Left lung (tissue), 10 donors: ENCODE measurements around the gene GABRG3. TPM values are rescaled to one million over a fixed set of nuclear protein-coding genes. Genes with fewer than 3 reads are reported as not detected.

Source experiments
- ATAC-seq: fragments of 200-7000 bp; cut with Tn5 transposase; one replicate; pipeline ENCODE4 v1.9.1; 2020; ENCODE audit warnings: moderate library complexity
- DNase-seq, 4 donors: peaks; one replicate each; pipeline ENCODE4 v3.0.0-alpha.2; 2013 to 2020
- H3K27ac ChIP-seq, 2 donors: fragments of 200-600 bp; sonication (generic) in 1 of 2; one replicate each; pipeline versions ENCODE4 v1.5.0 to v1.8.0; 2020 to 2021
- H3K27me3 ChIP-seq, 2 donors: fragments of 200-600 bp; sonication (generic) in 1 of 2; one replicate each; pipeline versions ENCODE4 v1.5.0 to v1.8.0; 2020 to 2021
- H3K36me3 ChIP-seq, 2 donors: fragments of 200-600 bp; sonication (generic) in 1 of 2; one replicate each; pipeline versions ENCODE4 v1.5.0 to v1.8.0; 2020 to 2021
- H3K4me1 ChIP-seq, 2 donors: fragments of 200-600 bp; one replicate each; pipeline ENCODE4 v1.8.0; 2021
- H3K4me3 ChIP-seq, 2 donors: fragments of 200-600 bp; sonication (generic) in 1 of 2; one replicate each; pipeline versions ENCODE4 v1.5.0 to v1.8.0; 2020 to 2021; ENCODE audit warnings: mild to moderate bottlenecking in 1 of 2
- H3K9me3 ChIP-seq, 2 donors: fragments of 200-600 bp; sonication (generic) in 1 of 2; one replicate each; pipeline versions ENCODE4 v1.5.0 to v1.8.0; 2020 to 2021
- CTCF ChIP-seq, 2 donors: fragments of 200-600 bp; sonication (generic) in 1 of 2; IDR thresholded peaks; one replicate each; pipeline versions ENCODE4 v1.5.0 to v1.8.0; 2021; ENCODE audit warnings: antibody characterized with exemption in 2 of 2
- intact Hi-C, 2 donors: fragments of 100-400 bp; cut with DNase I; formaldehyde crosslinking; loops; one replicate each; pipeline versions ENCODE4 v1.11.2 to v1.14.2; 2022
- polyA plus RNA-seq, 6 donors: library from polyadenylated mRNA; unstranded; fragments of 120-200 nt; gene quantifications; one replicate each; pipeline ENCODE4 v1.2.1, GENCODE V29; 2013; ENCODE audit not compliant: insufficient read length in 6 of 6
- total RNA-seq, 2 donors: library from RNA; stranded (reverse); fragmentation: NEBNext Ultra II Directional; extraction: Animal tissue kit (Norgen Biotek cat#: 25700); gene quantifications; one replicate each; pipeline ENCODE4 v1.2.1, GENCODE V29; 2021
- donor health status: DM: no; HTN: yes; CAD: no.
- donor health status: DM: no; HTN: no; CAD: no.

Gene GABRG3
- total and polyA plus RNA-seq, 8 donors = 0.23 to 13.8 (median 10.3) TPM; not detected in 1

- Histone ChIP-seq H3K4me1 (no peaks in the 10 kb centered on the region), H3K27ac (no peak overlapping the region), H3K36me3 (no peaks in the 10 kb centered on the region), H3K4me3 (no peak overlapping the region), H3K27me3 (no peaks in the 10 kb centered on the region), H3K9me3 (peaks cover 0 to 4% of the 10 kb centered on the region in 2 donors)
- no peak for DNase-seq
- TF ChIP-seq CTCF (IDR thresholded peaks at IDR 0.05) = no peak
- ATAC-seq = no peak
- intact Hi-C loops = no loop called here
These were observed 148.8 kb downstream of the GABRG3 start for GRCh38 chr15:27119695-27120266.

- Histone ChIP-seq H3K4me1 (no peaks in the 10 kb centered on the region), H3K27ac (no peak overlapping the region), H3K4me3 (no peak overlapping the region), H3K9me3 (peaks cover 0 to 4% of the 10 kb centered on the region in 2 donors), H3K36me3 (no peaks in the 10 kb centered on the region), H3K27me3 (no peaks in the 10 kb centered on the region)
- ATAC-seq = no peak
- no peak for TF ChIP-seq CTCF (IDR thresholded peaks at IDR 0.05)
- no peak for DNase-seq
- intact Hi-C loops = no loop called here
These were observed 150.7 kb downstream of the GABRG3 start for GRCh38 chr15:27121672-27122071.

GRCh38 chr15:27123291-27123690 is 152.3 kb downstream of the GABRG3 start:
- H3K4me1 ChIP-seq = no peaks in the 10 kb centered on the region
- TF ChIP-seq CTCF (IDR thresholded peaks at IDR 0.05) = no peak
- intact Hi-C loops = no loop called here
- no peak for ATAC-seq
- no peaks in the 10 kb centered on the region for H3K9me3 ChIP-seq
- no peak overlapping the region for H3K4me3 ChIP-seq
- no peaks in the 10 kb centered on the region for H3K27me3 ChIP-seq
- no peak for DNase-seq
- no peaks in the 10 kb centered on the region for H3K36me3 ChIP-seq
- no peak overlapping the region for H3K27ac ChIP-seq

- DNase-seq (no peak), ATAC-seq (no peak)
- H3K4me1 ChIP-seq = no peaks in the 10 kb centered on the region
- no peak overlapping the region for H3K4me3 ChIP-seq
- no peaks in the 10 kb centered on the region for H3K9me3 ChIP-seq
- H3K27ac ChIP-seq = no peak overlapping the region
- H3K27me3 ChIP-seq = no peaks in the 10 kb centered on the region
- H3K36me3 ChIP-seq = no peaks in the 10 kb centered on the region
- TF ChIP-seq CTCF (IDR thresholded peaks at IDR 0.05) = no peak
- intact Hi-C loops = no loop called here
These were observed 152.8 kb downstream of the GABRG3 start for GRCh38 chr15:27123808-27124207.

- ATAC-seq = no peak
- intact Hi-C loops = no loop called here
- Histone ChIP-seq H3K27me3 (no peaks in the 10 kb centered on the region), H3K36me3 (no peaks in the 10 kb centered on the region), H3K4me1 (no peaks in the 10 kb centered on the region), H3K4me3 (no peak overlapping the region), H3K9me3 (no peaks in the 10 kb centered on the region), H3K27ac (no peak overlapping the region)
- TF ChIP-seq CTCF (IDR thresholded peaks at IDR 0.05) = no peak
- no peak for DNase-seq
These were observed 153.4 kb downstream of the GABRG3 start for GRCh38 chr15:27124287-27124871.
